Neural progenitor cell (in vitro differentiated cells): ENCODE results near the gene ABCA1. TPM values are rescaled to one million over a fixed set of nuclear protein-coding genes. Genes with fewer than 3 reads are reported as not detected.

Experiments used
- DNase-seq: peaks from one replicate; pipeline ENCODE4 v3.0.0-alpha.2; 2016; ENCODE audit warnings: low spot score
- H2AFZ ChIP-seq: fragments of 200-600 bp; sonication (generic); replicated peaks from 2 replicates; pipeline ENCODE4 v1.6.1; 2016; ENCODE audit warnings: antibody characterized with exemption
- H3F3A ChIP-seq: fragments of 200-600 bp; sonication (generic); 2 replicates; pipeline ENCODE4 v1.6.1; 2016; ENCODE audit warnings: antibody characterized with exemption, low read depth
- H3K27ac ChIP-seq: fragments of 200-600 bp; sonication (generic); 2 replicates; pipeline ENCODE4 v1.5.1; 2016; ENCODE audit warnings: mild to moderate bottlenecking
- H3K27me3 ChIP-seq: fragments of 200-600 bp; sonication (generic); 2 replicates; pipeline ENCODE4 v1.6.1; 2016; ENCODE audit warnings: mild to moderate bottlenecking, moderate library complexity
- H3K36me3 ChIP-seq: fragments of 200-600 bp; sonication (generic); 2 replicates; pipeline ENCODE4 v1.5.1; 2016
- H3K4me1 ChIP-seq: fragments of 200-600 bp; sonication (generic); 2 replicates; pipeline ENCODE4 v1.6.1; 2016; ENCODE audit warnings: mixed run types
- H3K4me2 ChIP-seq: fragments of 200-600 bp; sonication (generic); 2 replicates; pipeline ENCODE4 v1.6.1; 2016
- H3K4me3 ChIP-seq: fragments of 200-600 bp; sonication (generic); 2 replicates; pipeline ENCODE4 v1.5.1; 2016
- H3K79me2 ChIP-seq: fragments of 200-600 bp; sonication (generic); 2 replicates; pipeline ENCODE4 v1.6.1; 2016; ENCODE audit warnings: low read depth
- H3K9ac ChIP-seq: fragments of 200-600 bp; sonication (generic); 2 replicates; pipeline ENCODE4 v1.6.1; 2016
- H3K9me3 ChIP-seq: fragments of 200-600 bp; sonication (generic); 2 replicates; pipeline ENCODE4 v1.5.1; 2016; ENCODE audit warnings: low read depth
- H4K20me1 ChIP-seq: fragments of 200-600 bp; sonication (generic); 2 replicates; pipeline ENCODE4 v1.6.1; 2016; ENCODE audit warnings: low read depth
- H3K27ac Mint-ChIP-seq: 3 replicates; pipeline ENCODE4 v1.8.0; 2021; ENCODE audit warnings: mixed read lengths
- H3K27me3 Mint-ChIP-seq: 2 replicates; pipeline ENCODE4 v1.8.0; 2022; ENCODE audit warnings: low read depth, mild to moderate bottlenecking, inconsistent platforms, moderate library complexity, mixed read lengths; ENCODE audit not compliant: insufficient read depth
- H3K36me3 Mint-ChIP-seq: 3 replicates; pipeline ENCODE4 v1.8.0; 2021; ENCODE audit warnings: mixed read lengths
- H3K4me1 Mint-ChIP-seq: 3 replicates; pipeline ENCODE4 v1.8.0; 2021; ENCODE audit warnings: mixed read lengths
- H3K4me3 Mint-ChIP-seq: 3 replicates; pipeline ENCODE4 v1.8.0; 2021; ENCODE audit warnings: mild to moderate bottlenecking, moderate library complexity, mixed read lengths
- H3K9me3 Mint-ChIP-seq: 3 replicates; pipeline ENCODE4 v1.8.0; 2020; ENCODE audit warnings: mixed read lengths
- CTCF ChIP-seq: fragments of 200-600 bp; sonication (generic); IDR thresholded peaks from 2 replicates; pipeline ENCODE4 v1.5.1; 2017; ENCODE audit warnings: antibody characterized with exemption, mild to moderate bottlenecking
- EZH2 ChIP-seq: fragments of 200-600 bp; sonication (generic); IDR thresholded peaks from 2 replicates; pipeline ENCODE4 v1.6.1; 2017; ENCODE audit warnings: antibody characterized with exemption, mild to moderate bottlenecking, moderate library complexity
- EZH2phosphoT487 ChIP-seq: fragments of 200-600 bp; sonication (generic); IDR thresholded peaks from 2 replicates; pipeline ENCODE4 v1.6.1; 2017; ENCODE audit warnings: antibody characterized with exemption
- total RNA-seq: library from RNA; depleted of rRNA; stranded (reverse); fragments of >200 nt; gene quantifications from 2 replicates; pipeline ENCODE4 v1.2.3, GENCODE V29; 2015; ENCODE audit warnings: low replicate concordance

ABCA1 gene
- total RNA-seq, 1 donor from 2014 or later: 32.4 TPM

- no peak overlapping the region for H3K27ac Mint-ChIP-seq
- Histone ChIP-seq H3K4me2 (no peak overlapping the region), H2AFZ (no peak overlapping the region), H3K4me1 (peaks cover 20% of the 10 kb centered on the region), H3K79me2 (peaks cover 100% of the 10 kb centered on the region), H3K9ac (no peak overlapping the region), H3K36me3 (no peaks in the 10 kb centered on the region), H3K9me3 (no peaks in the 10 kb centered on the region), H3F3A (no peaks in the 10 kb centered on the region), H3K27ac (no peak overlapping the region), H4K20me1 (peaks cover 62% of the 10 kb centered on the region), H3K27me3 (no peaks in the 10 kb centered on the region), H3K4me3 (no peak overlapping the region)
- peaks cover 8% of the 10 kb centered on the region for H3K4me1 Mint-ChIP-seq
- DNase-seq: no peak
- no peaks in the 10 kb centered on the region for H3K27me3 Mint-ChIP-seq
- no peaks in the 10 kb centered on the region for H3K9me3 Mint-ChIP-seq
- TF ChIP-seq EZH2 (no peak), EZH2phosphoT487 (no peak), CTCF (no peak)
- H3K4me3 Mint-ChIP-seq: no peak overlapping the region
- no peaks in the 10 kb centered on the region for H3K36me3 Mint-ChIP-seq
Measured at GRCh38 chr9:104921067-104921741, 6.8 kb downstream of the ABCA1 start.

- Histone ChIP-seq H3K79me2 (peaks cover 93% of the 10 kb centered on the region), H3K36me3 (no peaks in the 10 kb centered on the region), H3K4me2 (no peak overlapping the region), H3K9me3 (no peaks in the 10 kb centered on the region), H3K27me3 (no peaks in the 10 kb centered on the region), H3K4me3 (no peak overlapping the region), H4K20me1 (peaks cover 49% of the 10 kb centered on the region), H3K9ac (no peak overlapping the region), H3K4me1 (peaks cover 17% of the 10 kb centered on the region), H3F3A (peaks cover 18% of the 10 kb centered on the region), H3K27ac (no peak overlapping the region), H2AFZ (no peak overlapping the region)
- H3K9me3 Mint-ChIP-seq: peaks cover 3% of the 10 kb centered on the region
- no peaks in the 10 kb centered on the region for H3K36me3 Mint-ChIP-seq
- peaks cover 17% of the 10 kb centered on the region for H3K4me1 Mint-ChIP-seq
- no peak overlapping the region for H3K27ac Mint-ChIP-seq
- no peak for TF ChIP-seq CTCF
- TF ChIP-seq EZH2phosphoT487: no peak
- no peak for TF ChIP-seq EZH2
- no peak for DNase-seq
- H3K27me3 Mint-ChIP-seq: no peaks in the 10 kb centered on the region
- H3K4me3 Mint-ChIP-seq: no peak overlapping the region
Measured at GRCh38 chr9:104915753-104916152, 12.2 kb downstream of the ABCA1 start.

GRCh38 chr9:104915049-104915448 is 12.9 kb downstream of the ABCA1 start:
- Mint-ChIP-seq H3K9me3 (peaks cover 3% of the 10 kb centered on the region), H3K27me3 (no peaks in the 10 kb centered on the region)
- H3K27ac ChIP-seq: no peak overlapping the region

More at GRCh38 chr9:104915049-104915448, 12.9 kb downstream of the ABCA1 start:
- H3K4me1 ChIP-seq: peaks cover 17% of the 10 kb centered on the region
- no peaks in the 10 kb centered on the region for H3K36me3 ChIP-seq
- peaks cover 18% of the 10 kb centered on the region for H3F3A ChIP-seq
- no peak for TF ChIP-seq CTCF
- H3K27me3 ChIP-seq: no peaks in the 10 kb centered on the region
- no peak overlapping the region for H3K9ac ChIP-seq
- no peak overlapping the region for H3K27ac Mint-ChIP-seq
- peaks cover 52% of the 10 kb centered on the region for H4K20me1 ChIP-seq
- DNase-seq: no peak
- no peaks in the 10 kb centered on the region for H3K36me3 Mint-ChIP-seq
- H3K79me2 ChIP-seq: peaks cover 87% of the 10 kb centered on the region
- H3K4me3 ChIP-seq: no peak overlapping the region
- H3K4me2 ChIP-seq: no peak overlapping the region
- H3K4me3 Mint-ChIP-seq: no peak overlapping the region
- no peaks in the 10 kb centered on the region for H3K9me3 ChIP-seq
- no peak overlapping the region for H2AFZ ChIP-seq
- H3K4me1 Mint-ChIP-seq: peaks cover 17% of the 10 kb centered on the region
